ENCODE results near the gene WBP1L.

- TF ChIP-seq CTCF (IDR thresholded peaks at IDR 0.05; ENCODE audit: insufficient read depth, low read length), result no peak
- peak; percentile 82; the same call in 1 of the 2 replicates for TF ChIP-seq POLR2AphosphoS5 (IDR thresholded peaks at IDR 0.05; ENCODE audit: low read depth)
- TF ChIP-seq REST (IDR thresholded peaks at IDR 0.05; ENCODE audit: insufficient replicate concordance, low read depth), result peak; percentile 15
Observed at GRCh38 chr10:102796407-102797176, 52.8 kb downstream of the WBP1L start.

All from HL-60 (cell line).